Thyroid gland (tissue), 4 donors: ENCODE data around the gene ORC3. TPM values are rescaled to one million over a fixed set of nuclear protein-coding genes. Genes with fewer than 3 reads are reported as not detected.

Experiments used
- DNase-seq, 2 donors: peaks; one replicate each; pipeline ENCODE4 v3.0.0-alpha.2; 2019
- H3K27ac ChIP-seq, 3 donors: fragments of 200-600 bp; sonication (generic); 1 replicate in 2 of 3; 2 replicates in 1 of 3; pipeline ENCODE4 v1.5.1; 2016 to 2019; ENCODE audit warnings: mild to moderate bottlenecking in 1 of 3, moderate library complexity in 1 of 3
- H3K27me3 ChIP-seq: fragments of 200-600 bp; sonication (generic); one replicate; pipeline ENCODE4 v1.5.1; 2019
- H3K36me3 ChIP-seq, 2 donors: fragments of 200-600 bp; sonication (generic); one replicate each; pipeline ENCODE4 v1.5.1; 2016 to 2019
- H3K4me1 ChIP-seq, 2 donors: fragments of 200-600 bp; sonication (generic); one replicate each; pipeline ENCODE4 v1.5.1; 2017 to 2019
- H3K4me3 ChIP-seq, 3 donors: fragments of 200-600 bp; sonication (generic); replicated peaks in 1 of 3; 1 replicate in 2 of 3; 2 replicates in 1 of 3; pipeline ENCODE4 v1.5.1; 2016; ENCODE audit warnings: mild to moderate bottlenecking in 1 of 3
- H3K9me3 ChIP-seq: fragments of 200-600 bp; sonication (generic); one replicate; pipeline ENCODE4 v1.5.1; 2017
- CTCF ChIP-seq, 6 experiments: fragments of 200-600 bp in 3 of 6; fragments of 450-650 bp in 3 of 6; sonication (generic) in 3 of 6; IDR thresholded peaks; one replicate each; pipeline ENCODE4 v1.5.1; 2016 to 2019; ENCODE audit warnings: antibody characterized with exemption in 6 of 6, mild to moderate bottlenecking in 2 of 6, inconsistent platforms in 1 of 6, moderate library complexity in 1 of 6
- POLR2A ChIP-seq, 2 donors: fragments of 450-650 bp; IDR thresholded peaks; one replicate each; pipeline ENCODE4 v1.6.1; 2017; ENCODE audit warnings: antibody characterized with exemption in 2 of 2, mild to moderate bottlenecking in 2 of 2, moderate library complexity in 1 of 2
- WGBS, 2 donors: methylation state at CpG; one replicate each; pipeline ENCODE4 v1.1.5; 2017; 5-methylcytosine and 5-hydroxymethylcytosine counted together
- intact Hi-C: fragments of 100-400 bp; cut with DNase I; formaldehyde crosslinking; loops from one replicate; pipeline ENCODE4 v1.15.1; 2023
- total RNA-seq, 4 donors: library from RNA; depleted of rRNA; stranded (reverse); fragments of >200 nt; gene quantifications; one replicate each; pipeline ENCODE4 v1.2.3, GENCODE V29; 2016

The ORC3 gene
- total RNA-seq, 4 donors from 2014 or later, result 18.3 to 33.6 (median 23.7) TPM

DNA sequence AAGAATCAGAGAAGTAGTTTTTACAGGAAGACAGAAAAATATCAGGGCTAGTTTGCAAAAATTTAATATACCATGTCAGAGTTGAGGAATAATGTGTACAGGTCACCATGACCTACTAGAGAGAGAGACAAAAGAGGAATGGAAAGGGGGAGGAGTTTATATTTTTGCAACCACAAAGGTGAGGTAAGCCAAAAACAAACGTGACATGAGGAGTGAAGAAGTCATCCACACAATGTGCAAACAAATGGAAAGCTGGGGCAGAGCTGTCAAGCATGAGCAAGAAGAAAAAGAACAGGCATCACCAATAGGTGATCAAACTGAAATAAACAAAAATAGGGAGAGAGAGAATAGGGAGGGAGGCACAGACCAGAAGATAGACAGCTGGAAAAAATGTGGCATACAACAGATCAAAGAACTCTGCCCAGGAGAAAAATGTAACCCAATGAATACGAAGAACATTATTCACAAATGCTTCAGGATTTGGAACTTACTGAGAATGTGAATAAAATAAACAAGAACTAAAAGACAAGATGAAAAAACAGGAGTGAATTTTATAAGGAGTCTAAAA lies 15.6 kb upstream of the ORC3 start:
- no peak overlapping the region for H3K27ac ChIP-seq

GRCh38 chr6:87575423-87575822 lies 14.5 kb upstream of the ORC3 start:
- WGBS, 2 donors, result 83 to 90% methylated on average over 2 of the region's 2 CpGs
- DNase-seq, result no peak
- no peaks in the 10 kb centered on the region for H3K9me3 ChIP-seq

More for the DNA sequence above, 15.6 kb upstream of the ORC3 start:
- intact Hi-C loops, result no loop called here
- WGBS, 2 donors, result 46 to 52% methylated on average over 2 of the region's 2 CpGs
- peaks cover 8 to 11% of the 10 kb centered on the region in 2 donors for H3K4me1 ChIP-seq
- TF ChIP-seq CTCF (IDR thresholded peaks at IDR 0.05) (no peak), POLR2A (IDR thresholded peaks at IDR 0.05) (no peak)
- H3K4me3 ChIP-seq, result no peak overlapping the region
- no peaks in the 10 kb centered on the region for H3K27me3 ChIP-seq
- no peaks in the 10 kb centered on the region for H3K9me3 ChIP-seq
- no peaks in the 10 kb centered on the region for H3K36me3 ChIP-seq
- DNase-seq, result no peak

GRCh38 chr6:87583822-87584221 lies 6.1 kb upstream of the ORC3 start:
- H3K9me3 ChIP-seq, result no peaks in the 10 kb centered on the region
- H3K4me3 ChIP-seq, result no peak overlapping the region
- 92 to 93% methylated on average over 4 of the region's 4 CpGs for WGBS, 2 donors
- no peak for TF ChIP-seq POLR2A (IDR thresholded peaks at IDR 0.05)
- no peak for TF ChIP-seq CTCF (IDR thresholded peaks at IDR 0.05)
- no peak overlapping the region for H3K27ac ChIP-seq
- H3K36me3 ChIP-seq, result peaks cover 4 to 5% of the 10 kb centered on the region in 2 donors
- H3K27me3 ChIP-seq, result no peaks in the 10 kb centered on the region
- DNase-seq, result no peak
- intact Hi-C loops, result no loop called here
- H3K4me1 ChIP-seq, result peaks cover 10 to 11% of the 10 kb centered on the region in 2 donors

More at GRCh38 chr6:87575423-87575822, 14.5 kb upstream of the ORC3 start:
- Histone ChIP-seq H3K4me1 (peaks cover 8 to 11% of the 10 kb centered on the region in 2 donors), H3K4me3 (no peak overlapping the region), H3K27ac (no peak overlapping the region), H3K27me3 (no peaks in the 10 kb centered on the region), H3K36me3 (no peaks in the 10 kb centered on the region)
- intact Hi-C loops, result no loop called here
- TF ChIP-seq POLR2A (IDR thresholded peaks at IDR 0.05) (no peak), CTCF (IDR thresholded peaks at IDR 0.05) (no peak)

DNA sequence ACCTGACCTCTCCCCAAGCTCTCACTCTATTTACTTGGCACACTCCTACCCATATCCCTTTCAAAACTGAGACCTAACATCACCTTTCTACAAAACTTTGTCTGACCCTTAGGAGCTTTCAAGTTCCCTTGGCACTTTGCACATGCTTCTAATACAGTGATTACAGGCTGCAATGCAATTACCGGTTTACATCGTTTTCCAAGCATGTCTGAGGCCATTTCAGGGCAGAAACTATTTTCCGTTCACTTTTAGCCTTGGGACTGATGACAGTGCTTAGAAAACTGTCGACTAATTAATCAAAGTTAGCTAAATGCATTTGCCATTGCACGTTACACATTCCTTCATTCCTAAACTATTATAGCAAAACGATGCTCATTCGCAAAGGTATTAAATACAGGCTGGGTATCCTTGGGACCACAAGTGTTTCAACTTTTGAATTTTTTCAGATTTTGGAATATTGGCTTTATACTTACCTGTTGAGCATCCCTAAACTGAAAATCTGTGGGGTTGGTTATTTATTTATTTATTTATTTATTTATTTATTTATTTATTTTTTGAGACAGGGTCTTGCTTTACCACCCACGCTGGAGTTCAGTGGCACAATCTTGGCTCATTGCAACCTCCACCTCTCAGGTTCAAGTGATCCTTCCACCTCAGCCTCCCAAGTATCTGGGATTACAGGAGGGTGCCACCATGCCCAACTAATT lies 3.4 kb upstream of the ORC3 start:
- H3K4me3 ChIP-seq, result no peak overlapping the region
- DNase-seq, result no peak
- H3K27me3 ChIP-seq, result no peaks in the 10 kb centered on the region
- H3K36me3 ChIP-seq, result peaks cover 2 to 5% of the 10 kb centered on the region in 2 donors
- 95 to 96% methylated on average over 8 of the region's 8 CpGs for WGBS, 2 donors
- TF ChIP-seq CTCF (IDR thresholded peaks at IDR 0.05) (no peak), POLR2A (IDR thresholded peaks at IDR 0.05) (no peak)
- peaks cover 24 to 25% of the 10 kb centered on the region in 2 donors for H3K4me1 ChIP-seq
- intact Hi-C loops, result no loop called here
- no peak overlapping the region for H3K27ac ChIP-seq
- H3K9me3 ChIP-seq, result no peaks in the 10 kb centered on the region

- H3K9me3 ChIP-seq, result no peaks in the 10 kb centered on the region
- H3K4me1 ChIP-seq, result peaks cover 25 to 27% of the 10 kb centered on the region in 2 donors
- peak in 1 of 2 donors; percentile 8 for DNase-seq
- H3K27me3 ChIP-seq, result no peaks in the 10 kb centered on the region
- H3K27ac ChIP-seq, result peak overlapping the region in 1 of 3 donors; percentile 47
- no peaks in the 10 kb centered on the region for H3K36me3 ChIP-seq
- no peak for TF ChIP-seq CTCF (IDR thresholded peaks at IDR 0.05)
- TF ChIP-seq POLR2A (IDR thresholded peaks at IDR 0.05), result no peak
- intact Hi-C loops, result no loop called here
- WGBS, 2 donors, result 38% methylated on average over 10 of the region's 10 CpGs
- peak overlapping the region; percentile 38 to 83 (median 73) for H3K4me3 ChIP-seq
These were observed 1.1 kb upstream of the ORC3 start for GRCh38 chr6:87588756-87589407.
